Neural progenitor cell (in vitro differentiated cells): Measurements from ENCODE around the gene DUSP8.

Experiments used
- EZH2 ChIP-seq: fragments of 200-600 bp; sonication (generic); IDR thresholded peaks from 2 replicates; pipeline ENCODE4 v1.6.1; 2017; ENCODE audit warnings: antibody characterized with exemption, mild to moderate bottlenecking, moderate library complexity
- TF ChIP-seq, protein P1 (sequence below): fragments of 200-600 bp; sonication (generic); IDR thresholded peaks from 2 replicates; pipeline ENCODE4 v1.5.1; 2017; ENCODE audit warnings: antibody characterized with exemption, mild to moderate bottlenecking

GRCh38 chr11:1555713-1556153, 16.3 kb downstream of the DUSP8 start:
- TF ChIP-seq EZH2, result no peak
- TF ChIP-seq, protein P1, sequence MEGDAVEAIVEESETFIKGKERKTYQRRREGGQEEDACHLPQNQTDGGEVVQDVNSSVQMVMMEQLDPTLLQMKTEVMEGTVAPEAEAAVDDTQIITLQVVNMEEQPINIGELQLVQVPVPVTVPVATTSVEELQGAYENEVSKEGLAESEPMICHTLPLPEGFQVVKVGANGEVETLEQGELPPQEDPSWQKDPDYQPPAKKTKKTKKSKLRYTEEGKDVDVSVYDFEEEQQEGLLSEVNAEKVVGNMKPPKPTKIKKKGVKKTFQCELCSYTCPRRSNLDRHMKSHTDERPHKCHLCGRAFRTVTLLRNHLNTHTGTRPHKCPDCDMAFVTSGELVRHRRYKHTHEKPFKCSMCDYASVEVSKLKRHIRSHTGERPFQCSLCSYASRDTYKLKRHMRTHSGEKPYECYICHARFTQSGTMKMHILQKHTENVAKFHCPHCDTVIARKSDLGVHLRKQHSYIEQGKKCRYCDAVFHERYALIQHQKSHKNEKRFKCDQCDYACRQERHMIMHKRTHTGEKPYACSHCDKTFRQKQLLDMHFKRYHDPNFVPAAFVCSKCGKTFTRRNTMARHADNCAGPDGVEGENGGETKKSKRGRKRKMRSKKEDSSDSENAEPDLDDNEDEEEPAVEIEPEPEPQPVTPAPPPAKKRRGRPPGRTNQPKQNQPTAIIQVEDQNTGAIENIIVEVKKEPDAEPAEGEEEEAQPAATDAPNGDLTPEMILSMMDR, result no peak
